Right ventricle myocardium inferior (tissue), 1 donor: ENCODE results near the gene FAM210B. TPM values are rescaled to one million over a fixed set of nuclear protein-coding genes. Genes with fewer than 3 reads are reported as not detected.

Source experiments
- ATAC-seq: fragments of 200-7000 bp; cut with Tn5 transposase; one replicate; pipeline ENCODE4 v1.9.1; 2020; ENCODE audit warnings: mild to moderate bottlenecking, moderate library complexity
- DNase-seq: peaks from one replicate; pipeline ENCODE4 v3.0.0; 2021; ENCODE audit errors: missing footprints
- intact Hi-C: fragments of 100-400 bp; cut with DNase I; formaldehyde crosslinking; loops from one replicate; pipeline ENCODE4 v1.11.0; 2022
- total RNA-seq: library from RNA; stranded (reverse); fragmentation: NEBNext Ultra II Directional; extraction: Animal tissue kit (Norgen Biotek cat#: 25700); gene quantifications from one replicate; pipeline ENCODE4 v1.2.1, GENCODE V29; 2021
- donor health status: DM: no; HTN: yes; CAD: no; lungs with severe emphysema.

Gene FAM210B
- total RNA-seq, 1 donor from 2014 or later = 60.3 TPM

GRCh38 chr20:56412949-56413348, 54.2 kb downstream of the FAM210B start:
- DNase-seq (no peak), ATAC-seq (no peak)
- intact Hi-C loops = loop anchor here (5.0 kb wide), 1 partner anchor 54 kb away; the partner anchor contains the start of gene RTF2

- DNase-seq = no peak
- intact Hi-C loops = loop anchor here (5.0 kb wide), 1 partner anchor 52 kb away; the partner anchor contains the start of gene RTF2
- ATAC-seq = no peak
These were observed 56.3 kb downstream of the FAM210B start for GRCh38 chr20:56414842-56415765.

GRCh38 chr20:56417402-56417801, 58.6 kb downstream of the FAM210B start:
- ATAC-seq (no peak), DNase-seq (no peak)
- intact Hi-C loops = no loop called here

- intact Hi-C loops = loop anchor here (1.0 kb wide), 1 partner anchor 10 kb away; no protein-coding TSS in a partner anchor
- no peak for DNase-seq
These were observed 59.1 kb downstream of the FAM210B start for GRCh38 chr20:56417911-56418310.

More at GRCh38 chr20:56417911-56418310, 59.1 kb downstream of the FAM210B start:
- no peak for ATAC-seq

Other genes starting within 250 kb of the FAM210B start
- not detected for gene MC3R, start 110.2 kb upstream of the FAM210B start, total RNA-seq
- gene AURKA, start 33.2 kb downstream of the FAM210B start, total RNA-seq = 8.4 TPM
- 18.6 TPM for gene CSTF1, start 33.7 kb downstream of the FAM210B start, total RNA-seq
- 0.41 TPM for gene CASS4, start 53.3 kb downstream of the FAM210B start, total RNA-seq
- gene RTF2, start 109.7 kb downstream of the FAM210B start, total RNA-seq = 87.1 TPM
- not detected for gene FAM209A, start 165.8 kb downstream of the FAM210B start, total RNA-seq
- not detected for gene FAM209B, start 174.3 kb downstream of the FAM210B start, total RNA-seq